NCI-H146 treated with DMSO at 0.1 percent for 48 hours (cell line): ENCODE results near the gene FOLR1.
"Not testable (repeated sequence)": the region's sequence is repeated elsewhere in the genome, so short reads cannot be mapped to it uniquely, and the experiment has no call there.

Source experiments
- DNase-seq: peaks from one replicate; lab custom pipeline; 2025; ENCODE audit not compliant: unreplicated experiment; lab: John Stamatoyannopoulos, UW

The FOLR1 gene

GRCh38 chr11:72180892-72181552 is 10.9 kb upstream of the FOLR1 start:
- not testable (repeated sequence) for DNase-seq

DNA sequence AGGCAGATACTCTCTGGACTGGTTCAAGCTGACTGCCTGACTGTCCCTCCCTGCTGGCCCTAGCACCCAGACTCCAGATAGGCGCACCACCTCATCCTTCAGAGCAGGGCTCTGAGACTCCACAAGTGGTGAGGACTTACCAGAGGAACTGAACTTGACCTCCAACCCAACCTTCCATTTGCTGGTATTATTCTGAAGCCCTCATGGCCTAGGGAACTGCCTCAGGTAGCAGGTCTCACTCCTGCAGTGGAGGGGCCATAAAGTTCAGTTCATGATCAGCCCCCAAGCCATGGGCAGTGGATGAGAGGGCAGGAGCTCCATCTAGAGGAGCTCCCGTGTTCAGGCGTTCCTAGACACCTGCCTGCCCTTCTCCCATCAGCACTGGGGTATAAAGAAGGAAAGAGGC is 10.4 kb upstream of the FOLR1 start:
- DNase-seq: not testable (repeated sequence)

DNA sequence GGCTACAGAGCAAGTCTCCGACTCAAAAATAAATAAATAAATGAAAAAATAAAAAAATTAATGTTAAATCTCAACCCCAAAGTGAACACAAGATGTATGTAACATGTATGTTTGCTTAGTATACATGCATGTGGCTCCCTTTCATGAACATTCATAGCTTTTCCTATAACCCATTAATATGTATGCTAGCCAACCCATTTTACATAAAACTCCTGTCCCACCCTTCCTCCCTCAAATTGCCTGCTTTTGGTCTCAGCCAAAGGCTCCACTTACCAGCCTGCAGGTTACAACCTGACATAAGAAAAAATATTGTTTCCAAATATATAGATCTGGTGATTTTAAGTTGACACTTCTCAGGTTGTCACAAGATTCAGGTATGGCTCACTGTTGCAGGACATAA is 3.7 kb upstream of the FOLR1 start:
- no peak for DNase-seq

GRCh38 chr11:72189455-72190250 is 2.3 kb upstream of the FOLR1 start:
- no peak for DNase-seq

DNA sequence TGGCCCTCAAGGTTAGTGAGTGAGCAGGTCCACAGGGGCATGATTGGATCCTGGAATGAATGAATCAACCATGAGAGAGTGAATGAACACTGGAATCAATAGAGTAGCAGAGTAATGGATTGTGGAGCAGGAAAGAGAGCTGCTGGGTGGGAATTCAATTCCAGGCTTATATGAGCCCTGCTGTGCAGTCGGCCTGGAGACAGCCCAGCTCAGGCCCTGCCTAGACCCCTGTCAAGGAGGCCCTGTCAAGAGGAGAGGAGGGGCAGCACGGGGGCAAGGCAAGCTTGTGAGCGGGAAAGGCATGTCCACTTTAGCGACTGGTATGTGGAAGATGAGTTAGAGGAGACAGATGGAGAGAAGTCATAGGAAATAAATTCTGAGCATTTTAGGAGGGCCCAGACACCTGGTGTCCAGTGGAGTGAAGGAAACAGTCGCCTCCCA is 1.3 kb upstream of the FOLR1 start:
- no peak for DNase-seq

- DNase-seq: no peak
Measured at GRCh38 chr11:72195518-72196270, 3.8 kb downstream of the FOLR1 start.

- not testable (repeated sequence) for DNase-seq
Measured at GRCh38 chr11:72201445-72201844, 9.5 kb downstream of the FOLR1 start.

DNA sequence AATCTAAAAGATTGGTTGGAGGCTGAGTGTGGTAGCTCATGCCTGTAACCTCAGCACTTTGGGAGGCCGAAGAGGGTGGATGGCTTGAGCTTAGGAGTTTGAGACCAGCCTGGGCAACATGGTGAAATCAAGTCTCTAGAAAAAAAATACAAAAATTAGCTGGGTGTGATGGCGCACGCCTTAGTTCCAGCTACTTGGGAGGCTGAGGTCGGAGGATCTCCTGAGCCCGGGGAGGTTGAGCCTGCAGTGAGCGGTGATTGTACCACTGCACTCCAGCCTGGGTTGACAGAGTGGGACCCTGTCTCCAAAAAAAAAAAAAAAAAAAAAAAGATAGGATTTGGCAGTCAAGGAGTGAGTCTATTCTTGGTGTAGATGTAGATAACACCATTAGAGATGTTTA is 10.6 kb downstream of the FOLR1 start:
- no peak for DNase-seq

DNA sequence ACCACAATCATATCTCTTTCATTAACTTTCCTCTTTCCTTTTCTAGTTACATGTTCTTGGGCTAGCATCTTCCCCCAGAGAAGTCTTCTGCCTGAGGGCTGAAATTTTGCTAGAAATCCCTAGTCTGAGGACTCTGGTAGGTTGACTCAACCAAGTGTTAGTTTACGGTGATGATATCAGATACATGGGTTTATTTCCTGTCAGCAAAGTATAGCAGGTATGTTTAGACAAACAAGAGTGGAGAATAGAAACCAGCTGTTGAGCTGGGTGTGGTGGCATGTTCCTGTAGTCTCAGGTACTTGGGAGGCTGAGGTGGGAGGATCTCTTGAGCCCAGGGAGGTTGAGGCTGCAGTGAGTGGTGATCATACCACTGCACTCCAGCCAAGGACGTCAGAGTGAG is 11.2 kb downstream of the FOLR1 start:
- no peak for DNase-seq

- DNase-seq: no peak
Measured at GRCh38 chr11:72204886-72205285, 12.9 kb downstream of the FOLR1 start.

DNA sequence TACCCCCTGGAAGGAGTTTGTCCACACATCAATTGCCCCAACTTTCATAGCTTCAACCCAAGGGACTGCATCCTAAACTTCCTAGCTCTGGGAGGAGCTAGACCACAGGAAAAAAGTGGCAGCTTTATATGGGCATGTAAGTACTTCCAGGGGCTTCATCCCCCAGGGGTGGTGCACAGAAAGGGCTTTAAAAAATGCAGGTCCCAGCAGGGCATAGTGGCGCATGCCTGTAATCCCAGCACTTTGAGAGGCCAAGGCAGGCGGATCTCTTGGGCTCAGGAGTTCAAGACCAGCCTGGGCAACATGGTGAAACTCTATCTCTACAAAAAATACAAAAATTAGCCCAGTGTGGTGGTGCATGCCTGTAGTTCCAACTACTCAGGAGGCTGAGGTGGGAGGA is 14.9 kb downstream of the FOLR1 start:
- not testable (repeated sequence) for DNase-seq

DNA sequence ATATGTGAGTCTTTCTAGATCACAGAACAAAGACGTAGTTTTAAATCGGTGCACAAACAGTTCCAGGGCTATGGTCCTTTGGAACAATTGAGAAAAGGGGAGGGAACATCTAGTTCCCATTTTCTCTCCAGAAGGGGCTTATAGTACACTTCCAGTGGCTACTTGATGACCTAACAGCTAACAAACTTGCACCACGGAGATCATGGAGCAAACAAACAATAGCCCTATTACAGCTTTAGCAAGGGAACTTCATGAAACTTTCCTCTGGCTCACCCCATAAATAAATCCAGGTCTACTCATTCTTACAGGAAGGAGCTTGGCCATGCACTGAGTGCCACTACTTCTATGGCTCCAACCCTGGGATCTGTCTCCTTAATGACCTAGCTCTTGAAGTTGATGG is 16.3 kb downstream of the FOLR1 start:
- DNase-seq: no peak

DNA sequence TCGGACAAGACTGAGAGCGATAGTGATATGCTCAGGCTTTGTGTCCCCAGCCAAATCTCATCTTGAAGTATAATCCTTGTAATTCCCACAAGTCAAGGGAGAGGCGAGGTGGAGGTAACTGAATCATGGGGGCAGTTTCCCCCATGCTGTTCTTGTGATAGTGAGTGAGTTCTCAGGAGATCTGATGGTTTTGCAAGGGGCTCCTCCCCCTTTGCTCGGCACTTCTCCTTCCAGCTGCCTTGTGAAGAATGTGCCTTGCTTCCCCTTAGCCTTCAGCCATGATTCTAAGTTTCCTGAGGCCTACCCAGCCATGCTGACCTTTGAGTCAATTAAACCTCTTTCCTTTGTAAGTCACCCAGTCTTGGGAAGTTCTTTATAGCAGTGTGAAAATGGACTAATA is 17.2 kb downstream of the FOLR1 start:
- DNase-seq: no peak

GRCh38 chr11:72216638-72217037 is 24.7 kb downstream of the FOLR1 start, which contains the start of gene FOLR2:
TSS of gene FOLR2 (plus strand) at chr11:72216794. CDS start at chr11:72218585, 1,791 bp downstream.
- DNase-seq: no peak

GRCh38 chr11:72217841-72218240 is 25.9 kb downstream of the FOLR1 start:
- DNase-seq: no peak

- no peak for DNase-seq
Measured at GRCh38 chr11:72218251-72218745, 26.4 kb downstream of the FOLR1 start.

DNA sequence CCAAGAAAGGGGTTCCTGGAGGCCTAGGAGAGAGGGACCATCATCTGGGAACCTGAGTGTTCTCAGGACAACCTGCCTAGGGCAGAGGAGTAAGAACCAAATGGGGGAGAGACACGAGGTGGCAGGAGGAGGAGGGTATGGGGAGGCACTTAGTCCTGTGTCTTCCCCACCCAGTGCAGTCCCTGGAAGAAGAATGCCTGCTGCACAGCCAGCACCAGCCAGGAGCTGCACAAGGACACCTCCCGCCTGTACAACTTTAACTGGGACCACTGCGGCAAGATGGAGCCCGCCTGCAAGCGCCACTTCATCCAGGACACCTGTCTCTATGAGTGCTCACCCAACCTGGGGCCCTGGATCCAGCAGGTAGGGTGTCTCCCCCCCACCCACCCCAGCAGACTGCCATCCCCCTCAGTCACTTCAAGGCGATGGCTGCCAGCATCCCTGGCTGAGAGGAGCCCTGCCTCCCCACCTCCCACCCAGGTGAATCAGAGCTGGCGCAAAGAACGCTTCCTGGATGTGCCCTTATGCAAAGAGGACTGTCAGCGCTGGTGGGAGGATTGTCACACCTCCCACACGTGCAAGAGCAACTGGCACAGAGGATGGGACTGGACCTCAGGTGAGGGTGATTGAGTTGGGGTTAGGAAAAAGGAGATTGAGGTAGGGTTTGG is 28.9 kb downstream of the FOLR1 start:
- DNase-seq: no peak

DNA sequence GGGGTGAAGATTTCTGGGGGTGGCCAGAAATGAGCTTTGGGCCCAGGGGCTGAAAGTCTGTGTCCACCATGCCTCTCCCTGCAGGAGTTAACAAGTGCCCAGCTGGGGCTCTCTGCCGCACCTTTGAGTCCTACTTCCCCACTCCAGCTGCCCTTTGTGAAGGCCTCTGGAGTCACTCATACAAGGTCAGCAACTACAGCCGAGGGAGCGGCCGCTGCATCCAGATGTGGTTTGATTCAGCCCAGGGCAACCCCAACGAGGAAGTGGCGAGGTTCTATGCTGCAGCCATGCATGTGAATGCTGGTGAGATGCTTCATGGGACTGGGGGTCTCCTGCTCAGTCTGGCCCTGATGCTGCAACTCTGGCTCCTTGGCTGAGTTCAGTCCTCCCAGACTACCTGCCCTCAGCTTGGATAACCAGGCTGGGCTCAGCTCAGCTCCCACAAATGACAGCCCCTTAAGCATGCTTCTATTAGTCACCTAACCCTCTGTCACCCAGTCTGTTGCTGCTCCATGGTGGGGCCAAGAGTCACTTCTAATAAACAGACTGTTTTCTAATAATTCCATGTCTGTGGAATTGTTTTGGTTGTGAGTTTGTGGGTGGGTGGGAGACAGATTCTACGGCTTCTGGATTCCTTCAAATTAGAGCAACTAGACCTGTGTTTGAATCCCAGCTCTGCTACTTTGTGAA is 29.6 kb downstream of the FOLR1 start:
- DNase-seq: no peak

DNA sequence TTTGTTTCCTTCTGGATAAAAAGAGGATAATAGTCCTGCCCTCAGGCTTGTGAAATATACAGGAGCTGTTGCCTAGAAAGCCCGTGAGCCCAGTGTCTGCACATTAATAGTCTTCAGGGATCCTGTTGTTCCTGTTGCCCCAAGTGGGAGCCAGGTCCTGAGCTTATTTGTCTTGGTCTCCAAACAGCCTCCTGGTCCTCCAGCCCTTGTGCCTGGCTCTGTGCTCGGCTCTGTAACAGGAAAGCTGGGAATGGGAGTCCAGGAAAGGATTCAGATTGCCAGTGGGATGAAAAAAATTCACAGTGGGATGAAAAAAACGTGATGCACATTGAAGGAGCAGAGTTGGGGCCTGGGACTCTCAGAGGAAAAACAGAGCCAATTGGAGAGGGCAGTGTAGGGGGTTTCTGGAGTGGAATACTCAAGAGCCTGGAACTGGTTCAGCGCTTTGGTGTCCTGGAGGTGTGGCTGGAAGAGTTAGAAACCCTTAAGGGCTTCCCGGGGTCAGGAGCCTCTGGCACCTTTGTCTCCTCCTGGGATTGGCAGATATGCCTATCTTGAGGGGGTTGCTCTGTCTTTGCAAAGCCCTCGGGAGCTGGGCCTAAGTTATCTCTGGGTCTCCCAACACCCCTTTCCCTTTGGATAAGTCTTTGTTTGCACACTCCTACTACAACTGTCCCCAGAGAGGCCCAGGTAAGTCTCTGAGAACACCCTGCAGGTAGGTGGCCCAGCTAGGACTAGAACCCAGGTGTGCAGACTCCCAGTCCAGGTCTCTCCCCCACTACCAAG is 30.4 kb downstream of the FOLR1 start:
- no peak for DNase-seq
